ENCODE results near the gene GNAT2.
"Not testable (repeated sequence)": the region's sequence is repeated elsewhere in the genome, so short reads cannot be mapped to it uniquely, and the experiment has no call there.

GNAT2 gene

DNA sequence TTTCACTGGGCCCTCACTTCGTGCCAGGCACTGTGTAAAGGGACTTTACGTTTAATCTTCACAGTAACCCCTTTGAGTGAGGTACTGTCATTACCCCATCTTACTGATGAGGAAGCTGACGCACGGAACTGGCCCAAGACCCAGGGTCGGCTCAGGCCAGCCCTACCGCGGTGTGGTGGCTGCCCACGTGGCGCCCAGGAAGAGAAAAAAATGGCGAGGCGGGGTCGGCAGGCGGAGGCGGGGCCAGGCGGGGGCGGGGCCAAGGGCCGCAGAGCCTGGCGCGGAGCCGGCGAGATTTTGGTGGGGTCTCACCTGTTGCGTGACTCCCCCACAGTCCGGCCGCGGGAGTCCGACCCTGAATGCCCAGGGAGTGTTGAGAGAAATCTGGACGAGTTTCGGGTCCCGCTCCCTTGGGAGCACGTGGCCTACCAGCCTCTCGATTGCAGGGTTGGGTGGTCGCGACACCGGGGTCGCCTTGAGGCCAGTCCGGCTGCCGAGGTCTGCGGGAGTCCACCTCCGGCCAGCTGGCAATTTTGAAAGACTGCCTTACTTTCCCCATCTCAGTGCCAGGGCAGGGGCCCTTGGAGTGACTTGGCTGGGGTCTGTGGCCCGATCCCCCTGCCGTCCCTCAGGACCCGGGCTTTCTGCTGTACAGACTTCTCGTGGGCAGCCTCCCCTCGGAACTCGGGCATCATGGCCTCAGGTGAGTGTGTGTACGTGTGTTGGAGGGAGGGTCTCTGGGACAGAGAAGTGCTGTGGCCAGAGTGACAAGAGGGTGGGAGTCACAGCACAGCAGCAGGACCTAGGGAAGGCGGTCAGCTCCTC lies at the start of gene GNAT2, which contains the start of gene AMPD2:
GNAT2 (minus strand) TSS at position 41 of the 825 bp plus-strand sequence. CDS start 6,746 bp downstream, outside the sequence.
AMPD2 (plus strand) TSS at position 262 of the 825 bp plus-strand sequence. CDS start 1,339 bp downstream, outside the sequence.
- Mint-ChIP-seq H3K4me3 (peak within 1 kb of the TSS; percentile 96), H3K4me1 (peaks cover 86% of the 10 kb centered on the region), H3K9me3 (no peaks in the 10 kb centered on the region), H3K27ac (peak within 1 kb of the TSS; percentile 89), H3K36me3 (no peaks in the 10 kb centered on the region), H3K27me3 (no peaks in the 10 kb centered on the region)
- ATAC-seq, result peak; percentile 76

DNA sequence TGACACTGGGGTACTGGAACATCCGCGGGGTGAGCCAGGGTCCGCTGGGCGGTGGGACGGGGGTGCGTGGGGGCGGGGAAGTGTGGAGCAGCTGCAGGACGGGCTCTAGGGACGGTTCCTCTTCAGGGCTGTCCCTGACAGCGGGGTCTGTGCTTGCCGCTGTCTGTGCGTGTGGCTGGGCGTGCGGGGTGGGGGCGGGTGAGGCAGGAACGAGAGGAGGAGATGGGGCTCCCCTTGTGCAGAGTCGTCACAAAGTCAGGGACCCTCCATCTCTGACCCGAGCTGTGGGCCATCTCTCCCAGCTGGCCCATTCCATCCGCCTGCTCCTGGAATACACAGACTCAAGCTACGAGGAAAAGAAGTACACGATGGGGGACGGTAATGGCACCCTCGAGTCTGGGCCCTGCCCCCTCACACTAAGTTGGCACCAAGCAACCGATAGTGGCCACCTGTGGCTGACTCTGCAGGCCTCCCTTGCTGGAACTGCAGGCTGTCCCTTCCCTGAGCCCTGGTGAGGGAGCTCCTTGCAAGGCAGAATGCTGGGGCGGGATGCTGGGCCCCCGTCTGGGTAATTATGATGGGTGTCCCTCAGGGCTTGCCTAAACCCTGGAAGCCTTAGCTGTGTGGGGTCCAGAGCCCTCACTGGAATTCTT lies 48.8 kb upstream of the GNAT2 start:
- peak overlapping the region; percentile 68 for H3K4me3 Mint-ChIP-seq
- H3K36me3 Mint-ChIP-seq, result peaks cover 11% of the 10 kb centered on the region
- peak; percentile 21 for ATAC-seq
- H3K27ac Mint-ChIP-seq, result peak overlapping the region; percentile 52
- H3K9me3 Mint-ChIP-seq, result no peaks in the 10 kb centered on the region
- H3K4me1 Mint-ChIP-seq, result peaks cover 17% of the 10 kb centered on the region
- H3K27me3 Mint-ChIP-seq, result no peaks in the 10 kb centered on the region

DNA sequence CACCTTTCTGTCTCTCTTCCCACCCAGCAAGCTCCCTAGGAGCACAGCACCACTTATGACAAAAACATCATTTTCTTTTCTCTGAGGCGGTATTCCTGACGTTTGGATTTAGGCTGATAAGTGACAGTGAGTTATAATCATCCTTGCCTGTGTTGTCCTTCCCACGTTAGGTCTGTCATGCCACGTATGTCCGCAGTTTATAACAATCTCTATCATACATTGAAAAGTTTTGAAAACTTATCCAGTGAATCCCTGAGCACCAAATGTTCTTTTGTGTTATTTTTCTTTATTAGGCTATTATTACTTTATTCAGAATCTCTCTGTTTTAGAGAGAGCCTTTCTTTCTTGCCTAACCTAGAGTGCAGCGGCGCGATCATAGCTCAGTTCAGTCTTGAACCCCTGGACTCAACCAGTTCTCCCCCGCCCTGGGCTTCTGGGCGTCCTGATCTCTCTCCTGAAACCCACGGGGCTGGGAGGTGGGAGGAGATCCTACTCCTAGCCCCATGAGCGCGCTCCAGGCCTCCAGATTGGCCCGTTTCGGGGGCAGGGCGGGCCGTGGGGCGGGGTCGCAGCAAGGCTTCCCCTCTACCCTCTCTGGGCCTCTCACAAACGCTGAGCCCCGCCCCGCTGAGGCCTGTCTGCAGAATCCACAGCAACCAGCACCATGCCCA lies 48.2 kb upstream of the GNAT2 start, which contains the start of gene GSTM2:
GSTM2 (plus strand) TSS at position 606 of the 671 bp plus-strand sequence; CDS start at position 665, 59 bp downstream.
- H3K9me3 Mint-ChIP-seq, result no peaks in the 10 kb centered on the region
- H3K4me1 Mint-ChIP-seq, result peaks cover 17% of the 10 kb centered on the region
- H3K4me3 Mint-ChIP-seq, result peak within 1 kb of the TSS; percentile 68
- peak; percentile 94 for ATAC-seq
- no peaks in the 10 kb centered on the region for H3K27me3 Mint-ChIP-seq
- H3K36me3 Mint-ChIP-seq, result peaks cover 6% of the 10 kb centered on the region
- H3K27ac Mint-ChIP-seq, result peak within 1 kb of the TSS; percentile 52

DNA sequence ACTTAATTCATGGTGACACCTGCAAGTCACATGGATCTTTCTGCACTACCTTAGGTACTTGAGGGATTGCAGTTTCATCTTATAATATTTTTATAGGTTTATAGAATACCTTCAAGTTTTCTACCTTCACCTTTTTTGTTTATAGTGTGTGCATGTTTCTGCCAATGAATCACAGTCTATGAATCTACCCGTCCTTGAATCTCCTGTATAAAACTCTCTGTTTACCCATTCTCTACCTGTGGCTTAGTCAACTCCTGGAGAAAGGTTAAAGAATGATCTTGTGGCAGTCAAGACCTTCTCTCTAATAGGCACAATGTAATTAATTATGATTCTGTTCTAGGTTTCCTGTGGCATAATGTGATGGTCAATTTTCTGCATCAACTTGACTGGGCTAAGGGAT lies 45.3 kb upstream of the GNAT2 start:
- H3K4me3 Mint-ChIP-seq, result no peak overlapping the region
- no peaks in the 10 kb centered on the region for H3K9me3 Mint-ChIP-seq
- H3K36me3 Mint-ChIP-seq, result peaks cover 11% of the 10 kb centered on the region
- no peak overlapping the region for H3K27ac Mint-ChIP-seq
- no peak for ATAC-seq
- H3K4me1 Mint-ChIP-seq, result peaks cover 17% of the 10 kb centered on the region
- H3K27me3 Mint-ChIP-seq, result no peaks in the 10 kb centered on the region

DNA sequence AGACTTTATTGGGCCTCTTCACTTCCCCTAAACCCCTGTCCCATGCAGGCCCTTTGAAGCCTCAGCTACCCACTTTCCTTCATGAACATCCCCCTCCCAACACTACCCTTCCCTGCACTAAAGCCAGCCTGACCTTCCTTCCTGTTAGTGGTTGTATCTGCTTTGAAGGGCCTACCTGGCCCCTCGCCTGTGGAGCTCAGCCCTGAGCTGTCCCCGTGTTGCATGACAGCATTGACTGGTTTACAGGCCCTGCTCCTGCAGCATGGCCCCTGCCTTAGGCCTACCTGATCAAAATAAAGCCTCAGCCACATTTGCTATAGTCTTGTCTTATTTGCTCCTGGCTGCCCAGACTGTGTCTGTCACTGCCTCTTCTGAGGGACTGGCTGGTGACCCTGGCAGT lies 42.0 kb upstream of the GNAT2 start:
- no peak for ATAC-seq
- H3K27me3 Mint-ChIP-seq, result no peaks in the 10 kb centered on the region
- peaks cover 5% of the 10 kb centered on the region for H3K4me1 Mint-ChIP-seq
- H3K9me3 Mint-ChIP-seq, result no peaks in the 10 kb centered on the region
- H3K36me3 Mint-ChIP-seq, result peaks cover 11% of the 10 kb centered on the region
- no peak overlapping the region for H3K27ac Mint-ChIP-seq
- H3K4me3 Mint-ChIP-seq, result no peak overlapping the region

DNA sequence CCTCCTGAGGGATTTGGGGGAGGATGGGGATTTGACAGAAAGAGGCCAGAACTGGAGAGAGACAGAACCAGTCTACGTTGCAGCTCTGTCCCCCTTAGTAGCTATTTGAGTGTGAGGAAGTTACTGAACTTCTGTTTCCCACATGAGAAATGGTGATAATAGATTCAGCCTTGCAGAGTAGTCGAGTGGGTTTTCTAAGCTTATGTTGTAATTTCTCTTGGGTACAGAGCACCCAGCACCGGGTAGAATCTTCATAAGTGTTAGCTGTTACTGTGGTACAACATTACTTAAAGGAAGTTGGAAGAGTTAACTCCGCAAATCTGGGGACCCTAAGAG lies 41.2 kb upstream of the GNAT2 start:
- H3K27ac Mint-ChIP-seq, H3K4me3 Mint-ChIP-seq, ATAC-seq, H3K27me3 Mint-ChIP-seq, H3K9me3 Mint-ChIP-seq: not testable (repeated sequence)
- Mint-ChIP-seq H3K4me1 (peaks cover 13% of the 10 kb centered on the region), H3K36me3 (peaks cover 11% of the 10 kb centered on the region)

DNA sequence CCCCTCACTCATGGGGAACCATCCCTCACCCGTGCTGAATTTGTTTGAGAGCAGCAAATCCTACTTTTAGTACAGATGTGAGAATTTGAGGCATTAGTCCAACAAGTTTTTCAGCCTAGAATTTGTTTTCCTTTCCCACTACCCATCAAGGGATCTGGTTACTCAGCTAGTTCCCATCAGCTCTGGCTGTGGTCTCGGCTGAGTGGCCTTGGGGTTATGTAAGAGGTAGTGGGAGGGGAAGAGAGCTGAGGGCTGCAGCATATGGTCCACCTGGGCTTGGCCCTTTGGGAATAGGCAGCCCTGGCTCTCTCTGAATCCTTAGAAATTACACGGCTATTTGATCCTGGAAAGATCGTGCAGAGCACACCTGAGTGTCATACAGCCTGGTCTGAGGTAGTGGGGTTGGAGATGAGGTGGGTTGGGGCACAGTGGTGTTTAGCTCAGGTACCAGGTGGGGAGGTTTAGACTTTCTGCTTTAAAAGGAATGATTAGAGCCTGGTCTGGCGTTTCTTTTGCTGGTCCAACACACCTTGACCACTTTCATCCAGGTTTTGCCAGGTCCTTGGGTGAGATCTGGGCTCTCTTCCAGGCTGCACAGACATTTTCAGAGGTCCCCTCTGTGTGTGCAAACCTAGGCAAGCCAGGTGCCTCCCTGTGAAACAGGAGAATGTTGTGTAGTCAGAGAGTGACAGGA lies 40.7 kb upstream of the GNAT2 start:
- Mint-ChIP-seq H3K27ac (no peak overlapping the region), H3K4me1 (peaks cover 18% of the 10 kb centered on the region)
- ATAC-seq, result no peak

DNA sequence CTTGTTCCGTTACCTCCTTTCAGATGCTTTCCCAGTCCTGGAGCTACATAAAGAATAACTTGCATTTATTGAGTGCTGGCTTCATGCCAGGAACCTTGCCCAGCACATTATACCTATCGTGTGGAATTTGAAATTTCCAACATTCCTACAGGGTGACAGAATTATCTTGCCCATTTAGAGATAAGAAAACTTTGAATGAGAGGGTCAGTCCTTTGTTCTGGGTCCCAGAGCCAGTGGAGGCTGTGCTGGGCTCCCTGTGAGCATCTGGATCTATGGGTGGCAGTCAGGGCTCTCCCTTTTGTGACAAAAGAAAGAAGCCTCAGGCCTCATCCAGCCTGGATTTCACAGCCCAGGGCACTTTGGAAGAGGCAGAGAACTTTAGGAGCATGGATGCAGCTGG lies 39.7 kb upstream of the GNAT2 start:
- H3K27ac Mint-ChIP-seq, result no peak overlapping the region

More for the DNA sequence above, 40.7 kb upstream of the GNAT2 start:
- no peaks in the 10 kb centered on the region for H3K9me3 Mint-ChIP-seq
- no peaks in the 10 kb centered on the region for H3K27me3 Mint-ChIP-seq
- no peak overlapping the region for H3K4me3 Mint-ChIP-seq
- H3K36me3 Mint-ChIP-seq, result peaks cover 11% of the 10 kb centered on the region

DNA sequence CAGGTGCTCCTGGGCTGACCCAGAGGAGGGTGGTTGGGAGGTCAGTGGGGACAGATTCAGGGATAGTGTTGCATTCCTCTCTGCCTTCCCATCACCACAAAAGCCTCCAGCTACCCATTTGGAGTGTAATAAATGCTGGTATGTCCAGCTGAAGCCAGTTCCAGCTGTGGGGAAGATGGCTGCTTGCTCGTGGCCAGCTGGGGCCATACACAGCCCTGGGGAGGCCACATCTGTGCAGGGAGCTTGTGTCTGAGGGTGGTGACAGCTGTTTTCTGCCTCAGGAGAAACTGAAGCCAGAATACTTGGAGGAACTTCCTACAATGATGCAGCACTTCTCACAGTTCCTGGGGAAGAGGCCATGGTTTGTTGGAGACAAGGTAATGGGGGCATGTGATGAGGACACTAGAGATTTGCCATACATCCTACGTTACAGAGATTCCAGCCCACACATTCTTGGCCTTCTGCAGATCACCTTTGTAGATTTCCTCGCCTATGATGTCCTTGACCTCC lies 39.2 kb upstream of the GNAT2 start:
- H3K9me3 Mint-ChIP-seq, result no peaks in the 10 kb centered on the region
- peaks cover 23% of the 10 kb centered on the region for H3K4me1 Mint-ChIP-seq
- no peak overlapping the region for H3K27ac Mint-ChIP-seq
- H3K36me3 Mint-ChIP-seq, result peaks cover 11% of the 10 kb centered on the region
- H3K27me3 Mint-ChIP-seq, result no peaks in the 10 kb centered on the region
- ATAC-seq, result no peak
- no peak overlapping the region for H3K4me3 Mint-ChIP-seq

More for the DNA sequence above, 39.7 kb upstream of the GNAT2 start:
- no peaks in the 10 kb centered on the region for H3K27me3 Mint-ChIP-seq
- no peak for ATAC-seq
- no peaks in the 10 kb centered on the region for H3K9me3 Mint-ChIP-seq
- no peak overlapping the region for H3K4me3 Mint-ChIP-seq
- peaks cover 23% of the 10 kb centered on the region for H3K4me1 Mint-ChIP-seq
- H3K36me3 Mint-ChIP-seq, result peaks cover 11% of the 10 kb centered on the region

DNA sequence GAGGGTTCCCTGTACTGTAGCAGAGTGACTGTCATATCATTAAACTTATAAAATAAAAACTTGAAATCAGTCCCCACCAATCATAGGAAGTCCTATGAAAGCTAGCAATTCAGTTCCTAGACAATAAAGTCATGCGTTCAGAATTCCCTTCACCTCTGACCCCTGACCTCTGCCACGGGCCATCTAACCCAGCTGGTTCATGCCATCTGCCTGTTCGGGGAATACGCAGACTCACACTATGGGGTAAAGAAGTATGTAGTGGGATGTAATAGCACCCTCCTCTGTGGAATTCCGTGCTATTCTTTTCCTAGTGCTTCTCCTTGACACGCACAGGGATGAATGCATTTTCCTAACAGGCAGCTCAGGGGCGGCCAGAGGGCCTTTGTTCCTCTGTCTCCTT lies 38.6 kb upstream of the GNAT2 start:
- H3K36me3 Mint-ChIP-seq, result peaks cover 11% of the 10 kb centered on the region
- H3K4me1 Mint-ChIP-seq, result peaks cover 23% of the 10 kb centered on the region
- no peaks in the 10 kb centered on the region for H3K9me3 Mint-ChIP-seq
- no peak for ATAC-seq
- H3K4me3 Mint-ChIP-seq, result no peak overlapping the region
- H3K27ac Mint-ChIP-seq, result no peak overlapping the region
- no peaks in the 10 kb centered on the region for H3K27me3 Mint-ChIP-seq

DNA sequence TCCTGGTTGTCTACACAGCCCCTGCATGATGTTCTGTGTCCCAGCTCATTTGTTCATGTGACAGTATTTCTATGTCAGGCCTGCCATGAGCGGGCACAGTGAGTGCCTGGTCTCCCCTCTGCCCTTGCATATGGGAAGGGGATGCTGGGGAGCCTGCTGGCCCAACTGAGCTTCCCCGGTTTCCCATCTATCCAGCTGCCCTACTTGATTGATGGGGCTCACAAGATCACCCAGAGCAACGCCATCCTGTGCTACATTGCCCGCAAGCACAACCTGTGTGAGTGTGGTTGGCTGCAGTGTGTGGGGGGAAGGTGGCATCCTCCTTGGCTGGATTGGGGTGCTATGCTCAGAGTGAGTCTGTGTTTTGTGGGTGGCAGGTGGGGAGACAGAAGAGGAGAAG lies 38.0 kb upstream of the GNAT2 start:
- ATAC-seq, result no peak
- Mint-ChIP-seq H3K36me3 (peaks cover 11% of the 10 kb centered on the region), H3K4me3 (peak overlapping the region; percentile 41), H3K27me3 (no peaks in the 10 kb centered on the region), H3K9me3 (no peaks in the 10 kb centered on the region), H3K27ac (no peak overlapping the region), H3K4me1 (peaks cover 23% of the 10 kb centered on the region)

DNA sequence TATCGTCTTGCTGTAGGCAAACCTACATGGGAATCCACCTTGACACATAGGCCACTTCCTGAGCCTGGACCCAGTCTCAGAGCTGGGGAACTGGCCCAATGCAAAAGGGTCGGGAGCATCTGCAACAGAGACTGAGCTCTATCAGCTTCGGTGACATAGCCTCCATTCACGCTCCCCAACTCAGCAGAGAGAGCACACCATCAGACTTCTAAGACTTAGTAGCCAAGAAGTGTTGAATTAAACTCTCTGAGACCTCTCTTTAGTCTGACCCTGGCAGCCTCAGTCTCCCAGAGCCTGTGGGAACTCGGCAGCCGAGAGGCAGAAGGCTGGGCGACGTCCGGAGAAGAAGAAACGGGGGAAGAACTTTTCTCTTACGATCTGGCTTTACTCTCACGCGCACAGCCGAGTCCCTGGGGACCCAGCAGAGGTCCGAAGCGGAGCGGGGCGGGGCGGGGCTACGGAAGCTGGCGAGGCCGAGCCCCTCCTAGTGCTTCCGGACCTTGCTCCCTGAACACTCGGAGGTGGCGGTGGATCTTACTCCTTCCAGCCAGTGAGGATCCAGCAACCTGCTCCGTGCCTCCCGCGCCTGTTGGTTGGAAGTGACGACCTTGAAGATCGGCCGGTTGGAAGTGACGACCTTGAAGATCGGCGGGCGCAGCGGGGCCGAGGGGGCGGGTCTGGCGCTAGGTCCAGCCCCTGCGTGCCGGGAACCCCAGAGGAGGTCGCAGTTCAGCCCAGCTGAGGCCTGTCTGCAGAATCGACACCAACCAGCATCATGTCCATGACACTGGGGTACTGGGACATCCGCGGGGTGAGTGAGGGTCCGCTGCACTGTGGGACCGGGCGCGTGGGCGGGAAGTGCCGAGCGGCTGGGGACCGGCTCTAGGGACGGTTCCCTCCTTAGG lies 36.5 kb upstream of the GNAT2 start, which contains the start of gene GSTM4:
GSTM4 (plus strand) TSS at position 485 of the 905 bp plus-strand sequence; CDS start at position 776, 291 bp downstream.
- peak; percentile 94 for ATAC-seq
- H3K4me1 Mint-ChIP-seq, result peaks cover 23% of the 10 kb centered on the region
- H3K27me3 Mint-ChIP-seq, result peaks cover 7% of the 10 kb centered on the region
- peak within 1 kb of the TSS; percentile 91 for H3K4me3 Mint-ChIP-seq
- H3K9me3 Mint-ChIP-seq, result no peaks in the 10 kb centered on the region
- peak within 1 kb of the TSS; percentile 98 for H3K27ac Mint-ChIP-seq
- H3K36me3 Mint-ChIP-seq, result peaks cover 7% of the 10 kb centered on the region

DNA sequence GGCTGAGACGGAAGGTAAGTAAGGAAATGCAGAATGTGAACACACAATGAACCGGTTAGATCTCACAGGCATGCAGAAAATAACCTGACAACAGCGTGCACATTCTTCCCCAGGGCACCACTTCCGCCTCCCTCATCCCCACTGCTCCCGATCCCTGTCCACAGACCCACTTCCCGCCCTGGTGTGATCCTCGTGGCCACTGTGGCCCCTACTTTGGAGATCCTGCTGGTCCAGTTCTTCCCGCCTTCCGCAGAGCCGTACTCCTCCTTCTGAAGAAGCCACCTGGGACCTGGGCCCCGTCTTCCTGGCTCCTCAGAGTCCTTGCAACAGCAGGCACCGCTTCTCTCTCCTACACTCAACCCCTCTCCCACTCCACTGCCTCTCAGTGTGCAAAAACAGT lies 35.1 kb upstream of the GNAT2 start:
- Mint-ChIP-seq H3K4me1 (peaks cover 23% of the 10 kb centered on the region), H3K4me3 (no peak overlapping the region), H3K27ac (peak overlapping the region; percentile 98), H3K27me3 (peaks cover 13% of the 10 kb centered on the region), H3K36me3 (no peaks in the 10 kb centered on the region), H3K9me3 (no peaks in the 10 kb centered on the region)
- ATAC-seq, result no peak

DNA sequence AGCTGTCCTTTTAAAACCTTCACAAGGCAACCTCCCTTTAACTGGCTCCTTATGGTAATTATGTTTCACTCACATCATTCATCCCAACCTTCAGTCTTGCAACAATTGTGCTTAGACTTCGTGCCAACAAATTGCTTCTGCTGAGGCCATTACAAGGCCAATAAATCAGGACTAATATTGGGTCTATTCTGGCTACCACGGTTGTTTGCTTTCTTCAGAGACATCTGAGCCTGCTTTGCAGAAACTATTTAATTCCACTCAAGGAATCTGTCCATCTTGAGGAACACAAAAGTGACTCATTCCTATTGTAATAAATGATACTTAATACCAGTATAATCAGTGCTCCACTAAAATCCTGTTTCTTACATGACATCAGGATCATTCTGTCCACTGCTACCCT lies 33.9 kb upstream of the GNAT2 start:
- peaks cover 13% of the 10 kb centered on the region for H3K27me3 Mint-ChIP-seq
- ATAC-seq, result no peak
- H3K4me3 Mint-ChIP-seq, result no peak overlapping the region
- H3K27ac Mint-ChIP-seq, result no peak overlapping the region
- no peaks in the 10 kb centered on the region for H3K9me3 Mint-ChIP-seq
- no peaks in the 10 kb centered on the region for H3K36me3 Mint-ChIP-seq
- H3K4me1 Mint-ChIP-seq, result peaks cover 23% of the 10 kb centered on the region

Data from stimulated activated memory B cell treated with anti-CD40 and anti-IgM and Interleukin-4, amounts not matched to agents 10 μg/mL and 1 μg/mL and 100 μg/mL, for 72 hours (primary cell).